ENCODE data around the gene DNMT1. TPM values are rescaled to one million over a fixed set of nuclear protein-coding genes. Genes with fewer than 3 reads are reported as not detected.

The DNMT1 gene
- total RNA-seq, 1 experiment from 2014 or later: 168 TPM

DNA sequence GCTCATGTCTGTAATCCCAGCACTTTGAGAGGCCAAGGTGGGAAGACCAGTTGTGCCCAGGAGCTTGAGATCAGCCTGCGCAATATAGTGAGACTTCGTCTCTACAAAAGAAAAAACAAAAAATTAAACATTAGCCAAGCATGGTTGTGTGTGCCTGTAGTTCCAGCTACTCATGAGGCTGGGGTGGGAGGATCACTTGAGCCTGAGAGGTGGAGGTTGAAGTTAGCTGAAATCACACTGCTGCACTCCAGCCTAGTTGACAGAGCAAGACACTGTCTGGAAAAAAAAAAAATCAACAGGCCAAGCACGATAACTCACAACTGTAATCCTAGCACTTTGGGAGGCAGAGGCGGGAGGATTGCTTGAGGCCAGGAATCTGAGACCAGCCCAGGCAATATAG lies 40.2 kb upstream of the DNMT1 start:
- Histone ChIP-seq H3K4me3 (ENCODE audit: low read depth in 2 of 2, low read length in 2 of 2) (no peak overlapping the region), H3K4me1 (ENCODE audit: control insufficient read depth, insufficient read depth, low read length) (no peaks in the 10 kb centered on the region; the same call in 1 of the 2 replicates), H3K27ac (ENCODE audit: low read length) (no peak overlapping the region), H3K27me3 (ENCODE audit: control insufficient read depth, insufficient read depth, low read length) (no peaks in the 10 kb centered on the region), H3K9me3 (ENCODE audit: control insufficient read depth, insufficient read depth, low read depth, low read length) (no peaks in the 10 kb centered on the region), H3K36me3 (ENCODE audit: control insufficient read depth, insufficient read depth, low read length) (no peaks in the 10 kb centered on the region)
- in situ Hi-C loops (cut with HindIII; ENCODE audit: low pct_unique_long_range_greater_than_20kb, low sequenced_read_pairs) (no loop called here), intact Hi-C loops (cut with micrococcal nuclease; ENCODE audit: unreplicated experiment) (no loop called here)
- POLR2A ChIA-PET: no interaction called here
- CTCF ChIA-PET: interaction anchor here (0.7 kb wide), 1 partner anchor 160 kb away, joined by 4 read pairs; no protein-coding TSS in a partner anchor
- BruUV-seq (replicated peaks): no TSS peak
- TF ChIP-seq POLR2AphosphoS5 (IDR thresholded peaks at IDR 0.05; ENCODE audit: low read depth, low read length) (no peak), TCF7L2 (IDR thresholded peaks at IDR 0.05; ENCODE audit: low read depth, low read length) (no peak), SIN3A (IDR thresholded peaks at IDR 0.05; ENCODE audit: borderline replicate concordance, insufficient read depth, low read depth, low read length) (no peak)
- TF ChIP-seq, protein P1, sequence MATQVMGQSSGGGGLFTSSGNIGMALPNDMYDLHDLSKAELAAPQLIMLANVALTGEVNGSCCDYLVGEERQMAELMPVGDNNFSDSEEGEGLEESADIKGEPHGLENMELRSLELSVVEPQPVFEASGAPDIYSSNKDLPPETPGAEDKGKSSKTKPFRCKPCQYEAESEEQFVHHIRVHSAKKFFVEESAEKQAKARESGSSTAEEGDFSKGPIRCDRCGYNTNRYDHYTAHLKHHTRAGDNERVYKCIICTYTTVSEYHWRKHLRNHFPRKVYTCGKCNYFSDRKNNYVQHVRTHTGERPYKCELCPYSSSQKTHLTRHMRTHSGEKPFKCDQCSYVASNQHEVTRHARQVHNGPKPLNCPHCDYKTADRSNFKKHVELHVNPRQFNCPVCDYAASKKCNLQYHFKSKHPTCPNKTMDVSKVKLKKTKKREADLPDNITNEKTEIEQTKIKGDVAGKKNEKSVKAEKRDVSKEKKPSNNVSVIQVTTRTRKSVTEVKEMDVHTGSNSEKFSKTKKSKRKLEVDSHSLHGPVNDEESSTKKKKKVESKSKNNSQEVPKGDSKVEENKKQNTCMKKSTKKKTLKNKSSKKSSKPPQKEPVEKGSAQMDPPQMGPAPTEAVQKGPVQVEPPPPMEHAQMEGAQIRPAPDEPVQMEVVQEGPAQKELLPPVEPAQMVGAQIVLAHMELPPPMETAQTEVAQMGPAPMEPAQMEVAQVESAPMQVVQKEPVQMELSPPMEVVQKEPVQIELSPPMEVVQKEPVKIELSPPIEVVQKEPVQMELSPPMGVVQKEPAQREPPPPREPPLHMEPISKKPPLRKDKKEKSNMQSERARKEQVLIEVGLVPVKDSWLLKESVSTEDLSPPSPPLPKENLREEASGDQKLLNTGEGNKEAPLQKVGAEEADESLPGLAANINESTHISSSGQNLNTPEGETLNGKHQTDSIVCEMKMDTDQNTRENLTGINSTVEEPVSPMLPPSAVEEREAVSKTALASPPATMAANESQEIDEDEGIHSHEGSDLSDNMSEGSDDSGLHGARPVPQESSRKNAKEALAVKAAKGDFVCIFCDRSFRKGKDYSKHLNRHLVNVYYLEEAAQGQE (IDR thresholded peaks at IDR 0.05; ENCODE audit: insufficient read depth in 1 of 2, low read depth in 2 of 2, low read length in 1 of 2): no peak
- TF ChIP-seq, protein P2, sequence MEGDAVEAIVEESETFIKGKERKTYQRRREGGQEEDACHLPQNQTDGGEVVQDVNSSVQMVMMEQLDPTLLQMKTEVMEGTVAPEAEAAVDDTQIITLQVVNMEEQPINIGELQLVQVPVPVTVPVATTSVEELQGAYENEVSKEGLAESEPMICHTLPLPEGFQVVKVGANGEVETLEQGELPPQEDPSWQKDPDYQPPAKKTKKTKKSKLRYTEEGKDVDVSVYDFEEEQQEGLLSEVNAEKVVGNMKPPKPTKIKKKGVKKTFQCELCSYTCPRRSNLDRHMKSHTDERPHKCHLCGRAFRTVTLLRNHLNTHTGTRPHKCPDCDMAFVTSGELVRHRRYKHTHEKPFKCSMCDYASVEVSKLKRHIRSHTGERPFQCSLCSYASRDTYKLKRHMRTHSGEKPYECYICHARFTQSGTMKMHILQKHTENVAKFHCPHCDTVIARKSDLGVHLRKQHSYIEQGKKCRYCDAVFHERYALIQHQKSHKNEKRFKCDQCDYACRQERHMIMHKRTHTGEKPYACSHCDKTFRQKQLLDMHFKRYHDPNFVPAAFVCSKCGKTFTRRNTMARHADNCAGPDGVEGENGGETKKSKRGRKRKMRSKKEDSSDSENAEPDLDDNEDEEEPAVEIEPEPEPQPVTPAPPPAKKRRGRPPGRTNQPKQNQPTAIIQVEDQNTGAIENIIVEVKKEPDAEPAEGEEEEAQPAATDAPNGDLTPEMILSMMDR (IDR thresholded peaks at IDR 0.05): no peak
- no peak for DNase-seq (ENCODE audit: low read depth, low spot score)
- ATAC-seq: no peak

DNA sequence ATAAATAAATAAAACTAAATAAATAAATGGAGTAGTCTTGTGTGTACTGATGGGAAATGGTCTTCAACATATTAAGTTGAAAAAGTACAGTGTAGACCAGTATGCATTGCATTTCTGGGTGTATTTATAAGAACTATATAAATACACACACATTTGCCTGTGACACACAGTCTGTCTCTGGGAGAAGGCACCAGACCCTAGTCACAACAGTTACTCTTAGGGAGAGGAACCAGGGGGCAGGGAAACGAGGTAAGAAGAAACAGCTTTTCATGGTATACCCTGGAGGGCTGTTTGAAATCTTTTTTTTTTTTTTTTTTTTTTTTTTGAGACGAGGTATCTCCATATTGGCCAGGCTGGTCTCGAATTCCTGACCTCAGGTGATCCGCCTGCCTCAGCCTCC lies 39.2 kb upstream of the DNMT1 start:
- intact Hi-C loops (cut with micrococcal nuclease; ENCODE audit: unreplicated experiment): no loop called here
- BruUV-seq (replicated peaks): no TSS peak
- no peak for DNase-seq (ENCODE audit: low read depth, low spot score)
- Histone ChIP-seq H3K27me3 (ENCODE audit: control insufficient read depth, insufficient read depth, low read length) (no peaks in the 10 kb centered on the region), H3K4me1 (ENCODE audit: control insufficient read depth, insufficient read depth, low read length) (no peaks in the 10 kb centered on the region; the same call in 1 of the 2 replicates), H3K4me3 (ENCODE audit: low read depth in 2 of 2, low read length in 2 of 2) (no peak overlapping the region), H3K36me3 (ENCODE audit: control insufficient read depth, insufficient read depth, low read length) (no peaks in the 10 kb centered on the region), H3K9me3 (ENCODE audit: control insufficient read depth, insufficient read depth, low read depth, low read length) (no peaks in the 10 kb centered on the region), H3K27ac (ENCODE audit: low read length) (no peak overlapping the region)
- CTCF ChIA-PET: no interaction called here
- TF ChIP-seq TCF7L2 (IDR thresholded peaks at IDR 0.05; ENCODE audit: low read depth, low read length) (no peak), SIN3A (IDR thresholded peaks at IDR 0.05; ENCODE audit: borderline replicate concordance, insufficient read depth, low read depth, low read length) (no peak), POLR2AphosphoS5 (IDR thresholded peaks at IDR 0.05; ENCODE audit: low read depth, low read length) (no peak)
- TF ChIP-seq, protein P1 (IDR thresholded peaks at IDR 0.05; ENCODE audit: insufficient read depth in 1 of 2, low read depth in 2 of 2, low read length in 1 of 2): no peak
- TF ChIP-seq, protein P2 (IDR thresholded peaks at IDR 0.05): no peak
- no peak for ATAC-seq
- POLR2A ChIA-PET: no interaction called here
- in situ Hi-C loops (cut with HindIII; ENCODE audit: low pct_unique_long_range_greater_than_20kb, low sequenced_read_pairs): no loop called here
